GM18498 (cell line): ENCODE data around the gene LITAFD.

Experiments
- ATAC-seq: cut with Tn5 transposase; IDR thresholded peaks from one replicate; pipeline ENCODE4 v1.9.1; 2021; ENCODE audit warnings: mild to moderate bottlenecking, moderate library complexity; ENCODE audit not compliant: unreplicated experiment

Gene LITAFD

GRCh38 chr16:8890549-8890921, 8.4 kb downstream of the LITAFD start:
- no peak for ATAC-seq

- peak; percentile 19 for ATAC-seq
Observed at GRCh38 chr16:8892101-8892575, 10.0 kb downstream of the LITAFD start.

GRCh38 chr16:8893426-8893825, 11.3 kb downstream of the LITAFD start:
- ATAC-seq: no peak

- ATAC-seq: no peak
Observed at GRCh38 chr16:8893976-8894690, 12.0 kb downstream of the LITAFD start.

- no peak for ATAC-seq
Observed at GRCh38 chr16:8894736-8895334, 12.7 kb downstream of the LITAFD start.

GRCh38 chr16:8898660-8899318, 16.6 kb downstream of the LITAFD start:
- ATAC-seq: no peak

GRCh38 chr16:8899709-8900317, 17.7 kb downstream of the LITAFD start:
- ATAC-seq: peak; percentile 42

GRCh38 chr16:8900343-8900742, 18.2 kb downstream of the LITAFD start:
- no peak for ATAC-seq

- ATAC-seq: no peak
Observed at GRCh38 chr16:8901320-8901861, 19.2 kb downstream of the LITAFD start.

GRCh38 chr16:8903004-8903403, 20.9 kb downstream of the LITAFD start:
- ATAC-seq: no peak

GRCh38 chr16:8904018-8904430, 21.9 kb downstream of the LITAFD start:
- no peak for ATAC-seq

GRCh38 chr16:8905168-8905762, 23.1 kb downstream of the LITAFD start:
- ATAC-seq: no peak

GRCh38 chr16:8905795-8906591, 23.8 kb downstream of the LITAFD start:
- ATAC-seq: no peak

GRCh38 chr16:8907096-8907495, 24.9 kb downstream of the LITAFD start:
- no peak for ATAC-seq

GRCh38 chr16:8908810-8909468, 26.8 kb downstream of the LITAFD start:
- ATAC-seq: no peak

- ATAC-seq: no peak
Observed at GRCh38 chr16:8910811-8911210, 28.7 kb downstream of the LITAFD start.

- ATAC-seq: no peak
Observed at GRCh38 chr16:8912793-8913192, 30.6 kb downstream of the LITAFD start.

- no peak for ATAC-seq
Observed at GRCh38 chr16:8914098-8914497, 31.9 kb downstream of the LITAFD start.

- no peak for ATAC-seq
Observed at GRCh38 chr16:8915722-8916301, 33.7 kb downstream of the LITAFD start.
